ENCODE measurements around the gene ARFGAP1.
"Not testable (repeated sequence)": the region's sequence is repeated elsewhere in the genome, so short reads cannot be mapped to it uniquely, and the experiment has no call there.

GRCh38 chr20:63305933-63306672 is 33.5 kb downstream of the ARFGAP1 start:
- TF ChIP-seq RNF2 (IDR thresholded peaks at IDR 0.05; ENCODE audit: borderline replicate concordance, low read depth, low read length, missing control alignments, poor library complexity, severe bottlenecking); GABPA (IDR thresholded peaks at IDR 0.05; ENCODE audit: borderline replicate concordance, insufficient read depth, low read length); POLR2A (IDR thresholded peaks at IDR 0.05; ENCODE audit: control extremely low read depth in 1 of 2, low read depth in 2 of 2, low read length in 2 of 2); SIN3A (conservative IDR thresholded peaks at IDR 0.05 in 1 of 2, IDR thresholded peaks at IDR 0.05 in 1 of 2; ENCODE audit: low read depth in 1 of 2, low read length in 2 of 2); USF2 (IDR thresholded peaks at IDR 0.05; ENCODE audit: low read length); CTCF (IDR thresholded peaks at IDR 0.05; ENCODE audit: control extremely low read depth in 1 of 3, insufficient read depth in 1 of 3, low read depth in 1 of 3, low read length in 3 of 3); SIRT6 (IDR thresholded peaks at IDR 0.05; ENCODE audit: low read length); POLR2AphosphoS5 (IDR thresholded peaks at IDR 0.05; ENCODE audit: low read depth, low read length); EZH2 (IDR thresholded peaks at IDR 0.05; ENCODE audit: low read depth, low read length, severe bottlenecking); CREB1 (IDR thresholded peaks at IDR 0.05); CHD2 (IDR thresholded peaks at IDR 0.05; ENCODE audit: low read length): not testable (repeated sequence)
